GM12801 (cell line): ENCODE results near the gene SQSTM1.

ENCODE experiments used
- CTCF ChIP-seq: IDR thresholded peaks from one replicate; pipeline ENCODE4 v1.5.1; 2011; ENCODE audit warnings: control low read depth; ENCODE audit not compliant: insufficient read length; ENCODE audit errors: extremely low read depth

The SQSTM1 gene

GRCh38 chr5:179832039-179832745 lies 11.5 kb downstream of the SQSTM1 start:
- no peak for TF ChIP-seq CTCF

GRCh38 chr5:179833056-179833708 lies 12.5 kb downstream of the SQSTM1 start:
- no peak for TF ChIP-seq CTCF

GRCh38 chr5:179833709-179834070 lies 13.0 kb downstream of the SQSTM1 start:
- no peak for TF ChIP-seq CTCF

GRCh38 chr5:179834120-179834519 lies 13.4 kb downstream of the SQSTM1 start:
- no peak for TF ChIP-seq CTCF

- no peak for TF ChIP-seq CTCF
Measured at GRCh38 chr5:179836225-179837019, 15.7 kb downstream of the SQSTM1 start.

- TF ChIP-seq CTCF: no peak
Measured at GRCh38 chr5:179837076-179838011, 16.6 kb downstream of the SQSTM1 start.
